Subcutaneous adipose tissue (tissue), 4 donors: ENCODE data around the gene DDX31. TPM values are rescaled to one million over a fixed set of nuclear protein-coding genes. Genes with fewer than 3 reads are reported as not detected.

ENCODE experiments used
- CTCF ChIP-seq: fragments of 450-650 bp; IDR thresholded peaks from one replicate; pipeline ENCODE4 v1.5.1; 2016; ENCODE audit warnings: low read depth, mild to moderate bottlenecking, control low read depth, antibody characterized with exemption, moderate library complexity
- total RNA-seq, 4 donors: library from RNA; depleted of rRNA; stranded (reverse); fragments of >200 nt; gene quantifications; one replicate each; pipeline ENCODE4 v1.1.0, GENCODE V29; 2016

The DDX31 gene
- total RNA-seq, 4 donors from 2014 or later: 8.5 to 15.7 (median 10.8) TPM

- TF ChIP-seq CTCF: no peak
Observed at GRCh38 chr9:132656299-132656698, 13.5 kb downstream of the DDX31 start.

GRCh38 chr9:132651259-132651658 is 18.5 kb downstream of the DDX31 start:
- TF ChIP-seq CTCF: no peak

GRCh38 chr9:132648685-132649084 is 21.1 kb downstream of the DDX31 start:
- TF ChIP-seq CTCF: no peak

GRCh38 chr9:132648283-132648682 is 21.5 kb downstream of the DDX31 start:
- TF ChIP-seq CTCF: no peak

- TF ChIP-seq CTCF: no peak
Observed at GRCh38 chr9:132647806-132648205, 22.0 kb downstream of the DDX31 start.

GRCh38 chr9:132647355-132647754 is 22.4 kb downstream of the DDX31 start:
- TF ChIP-seq CTCF: no peak

GRCh38 chr9:132646726-132647125 is 23.1 kb downstream of the DDX31 start:
- no peak for TF ChIP-seq CTCF
